ENCODE data around the gene COL7A1. TPM values are rescaled to one million over a fixed set of nuclear protein-coding genes. Genes with fewer than 3 reads are reported as not detected.

COL7A1 gene
- total RNA-seq, 1 donor from 2014 or later: 62.0 TPM

DNA sequence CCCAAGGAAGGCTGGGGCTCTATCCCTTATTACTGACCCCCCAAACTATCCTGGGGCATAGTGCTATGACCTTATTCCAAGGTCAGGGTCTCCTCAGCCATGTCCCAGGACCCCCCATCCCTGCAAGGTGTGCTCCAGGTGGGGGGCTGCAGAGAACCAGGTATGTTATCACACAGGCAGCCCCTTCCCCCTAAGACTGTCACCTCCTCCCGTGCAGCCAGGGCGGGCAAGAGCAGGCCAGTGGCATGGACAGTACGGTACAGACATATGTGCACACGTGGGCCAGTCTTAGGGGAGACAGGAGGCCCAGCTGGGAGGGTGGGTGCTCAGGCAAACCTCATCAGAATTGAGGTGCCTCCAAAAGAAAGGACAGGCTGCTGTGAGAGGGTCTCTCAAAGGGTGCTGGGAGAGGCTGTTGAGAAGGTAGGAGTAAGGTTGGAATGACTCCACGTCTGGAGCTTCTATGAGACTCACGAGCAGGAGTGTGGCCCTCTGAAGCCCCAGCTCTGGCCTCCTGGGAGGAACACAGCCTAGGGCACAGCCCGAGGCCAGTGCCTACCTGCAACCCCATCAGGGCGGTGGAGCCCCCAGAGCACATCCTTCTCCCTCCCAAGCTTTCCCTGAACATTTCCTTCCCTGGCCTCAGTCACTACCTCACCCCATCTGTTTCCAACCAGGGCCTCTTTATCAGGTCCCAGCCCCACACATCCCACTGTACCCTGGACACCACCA, 1.7 kb upstream of the COL7A1 start:
- TF ChIP-seq, protein P1, sequence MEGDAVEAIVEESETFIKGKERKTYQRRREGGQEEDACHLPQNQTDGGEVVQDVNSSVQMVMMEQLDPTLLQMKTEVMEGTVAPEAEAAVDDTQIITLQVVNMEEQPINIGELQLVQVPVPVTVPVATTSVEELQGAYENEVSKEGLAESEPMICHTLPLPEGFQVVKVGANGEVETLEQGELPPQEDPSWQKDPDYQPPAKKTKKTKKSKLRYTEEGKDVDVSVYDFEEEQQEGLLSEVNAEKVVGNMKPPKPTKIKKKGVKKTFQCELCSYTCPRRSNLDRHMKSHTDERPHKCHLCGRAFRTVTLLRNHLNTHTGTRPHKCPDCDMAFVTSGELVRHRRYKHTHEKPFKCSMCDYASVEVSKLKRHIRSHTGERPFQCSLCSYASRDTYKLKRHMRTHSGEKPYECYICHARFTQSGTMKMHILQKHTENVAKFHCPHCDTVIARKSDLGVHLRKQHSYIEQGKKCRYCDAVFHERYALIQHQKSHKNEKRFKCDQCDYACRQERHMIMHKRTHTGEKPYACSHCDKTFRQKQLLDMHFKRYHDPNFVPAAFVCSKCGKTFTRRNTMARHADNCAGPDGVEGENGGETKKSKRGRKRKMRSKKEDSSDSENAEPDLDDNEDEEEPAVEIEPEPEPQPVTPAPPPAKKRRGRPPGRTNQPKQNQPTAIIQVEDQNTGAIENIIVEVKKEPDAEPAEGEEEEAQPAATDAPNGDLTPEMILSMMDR (IDR thresholded peaks at IDR 0.05; ENCODE audit: partially characterized antibody, unreplicated experiment): no peak
- Mint-ChIP-seq H3K9me3 (ENCODE audit: unreplicated experiment) (peaks cover 9% of the 10 kb centered on the region), H3K36me3 (ENCODE audit: unreplicated experiment) (peaks cover 5% of the 10 kb centered on the region), H3K27me3 (ENCODE audit: unreplicated experiment) (peaks cover 12% of the 10 kb centered on the region), H3K27ac (ENCODE audit: unreplicated experiment) (peak overlapping the region; percentile 82), H3K4me3 (ENCODE audit: unreplicated experiment) (peak overlapping the region; percentile 50), H3K4me1 (ENCODE audit: low read depth, unreplicated experiment) (peaks cover 12% of the 10 kb centered on the region)
- peak; percentile 10 for DNase-seq

DNA sequence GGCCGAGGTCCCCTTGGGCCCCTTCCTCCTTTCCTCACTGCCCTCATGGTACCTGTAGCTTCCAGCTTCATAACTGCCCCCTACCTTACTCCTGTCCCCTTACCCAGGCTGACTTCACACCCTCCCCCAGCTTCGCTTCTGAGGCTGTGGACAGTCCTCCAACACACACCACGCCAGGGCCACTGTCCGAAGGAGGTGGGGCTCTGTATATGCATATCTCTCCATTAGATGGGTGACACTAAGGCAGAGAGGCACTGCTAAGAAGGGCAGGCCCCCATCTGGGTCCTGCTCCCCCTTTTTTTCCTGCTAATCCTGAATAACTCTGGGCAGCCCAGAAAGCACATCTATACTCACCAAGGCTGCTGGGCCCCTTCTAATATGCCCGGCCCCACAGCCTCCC, 1.0 kb upstream of the COL7A1 start:
- TF ChIP-seq, protein P1 (IDR thresholded peaks at IDR 0.05; ENCODE audit: partially characterized antibody, unreplicated experiment): no peak
- H3K36me3 Mint-ChIP-seq (ENCODE audit: unreplicated experiment): peaks cover 5% of the 10 kb centered on the region
- peak overlapping the region; percentile 20 for H3K4me3 Mint-ChIP-seq (ENCODE audit: unreplicated experiment)
- H3K27me3 Mint-ChIP-seq (ENCODE audit: unreplicated experiment): peaks cover 12% of the 10 kb centered on the region
- H3K9me3 Mint-ChIP-seq (ENCODE audit: unreplicated experiment): peaks cover 8% of the 10 kb centered on the region
- peak; percentile 11 for DNase-seq
- peaks cover 12% of the 10 kb centered on the region for H3K4me1 Mint-ChIP-seq (ENCODE audit: low read depth, unreplicated experiment)
- no peak overlapping the region for H3K27ac Mint-ChIP-seq (ENCODE audit: unreplicated experiment)

DNA sequence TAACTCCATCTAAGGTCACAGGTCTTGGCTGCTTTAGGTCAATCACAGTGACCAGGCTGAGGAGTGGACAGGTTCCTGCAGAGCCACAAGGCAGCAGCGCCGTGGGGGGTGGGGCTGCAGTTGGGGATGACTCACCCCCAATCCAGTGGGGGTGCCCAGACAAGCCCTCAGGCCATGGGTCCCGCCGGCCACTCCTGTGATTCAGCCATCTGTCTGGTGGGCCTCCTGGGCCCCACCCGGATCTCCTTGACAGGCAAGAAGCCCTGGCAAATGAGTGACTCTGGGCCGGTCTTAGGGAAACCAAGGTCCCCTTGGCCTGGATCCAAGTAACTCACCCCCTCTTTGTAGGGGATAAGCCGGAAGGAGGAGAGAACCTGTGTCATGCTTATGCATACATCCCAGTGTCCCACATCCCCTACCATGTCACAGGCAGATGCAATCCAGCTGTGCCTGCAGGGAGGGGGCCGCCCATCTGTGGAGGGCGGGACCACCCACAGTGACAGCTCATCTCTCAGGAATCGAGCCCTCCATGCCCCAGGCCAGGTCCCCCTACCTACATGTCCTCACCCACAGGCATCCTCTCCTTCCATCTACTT, 495 bp upstream of the COL7A1 start:
- H3K9me3 Mint-ChIP-seq (ENCODE audit: unreplicated experiment): peaks cover 10% of the 10 kb centered on the region
- DNase-seq: peak; percentile 48
- TF ChIP-seq, protein P1 (IDR thresholded peaks at IDR 0.05; ENCODE audit: partially characterized antibody, unreplicated experiment): no peak
- H3K27me3 Mint-ChIP-seq (ENCODE audit: unreplicated experiment): peaks cover 16% of the 10 kb centered on the region
- peaks cover 5% of the 10 kb centered on the region for H3K36me3 Mint-ChIP-seq (ENCODE audit: unreplicated experiment)
- no peak overlapping the region for H3K27ac Mint-ChIP-seq (ENCODE audit: unreplicated experiment)
- H3K4me3 Mint-ChIP-seq (ENCODE audit: unreplicated experiment): no peak overlapping the region
- H3K4me1 Mint-ChIP-seq (ENCODE audit: low read depth, unreplicated experiment): peaks cover 12% of the 10 kb centered on the region

DNA sequence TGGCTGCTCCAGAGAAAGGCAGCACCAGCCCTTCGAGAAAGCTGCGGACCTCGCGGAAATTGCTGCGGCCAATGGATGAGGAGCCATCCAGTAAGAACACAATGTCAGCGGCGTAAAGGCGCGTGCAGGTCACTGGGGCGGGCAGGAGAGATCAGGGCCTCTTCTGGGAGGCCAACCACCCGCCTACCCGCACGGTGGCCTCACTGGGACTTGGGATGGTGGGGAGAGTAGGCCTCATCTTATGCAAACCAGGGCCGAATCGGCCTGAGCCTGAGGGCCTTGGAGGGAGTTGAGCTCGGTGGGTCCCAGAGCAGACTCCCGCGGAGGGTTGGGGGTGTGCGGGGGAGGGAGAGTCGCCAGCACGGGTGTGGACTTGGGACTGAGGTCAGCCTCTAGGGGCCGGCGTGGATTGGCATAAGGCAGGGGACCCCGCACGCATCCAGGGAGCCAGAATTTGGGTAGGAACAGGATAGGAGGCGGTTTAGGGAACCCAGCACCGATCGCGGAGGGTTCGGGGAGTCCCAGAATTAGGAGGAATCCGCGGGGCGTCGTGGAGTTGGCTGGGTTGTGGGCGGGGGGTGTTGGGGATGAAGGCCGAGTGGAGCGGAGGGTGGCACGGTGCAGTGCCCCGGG, 596 bp downstream of the COL7A1 start:
- no peak overlapping the region for H3K4me3 Mint-ChIP-seq (ENCODE audit: unreplicated experiment)
- DNase-seq: peak; percentile 24
- peaks cover 5% of the 10 kb centered on the region for H3K36me3 Mint-ChIP-seq (ENCODE audit: unreplicated experiment)
- TF ChIP-seq, protein P1 (IDR thresholded peaks at IDR 0.05; ENCODE audit: partially characterized antibody, unreplicated experiment): no peak
- peaks cover 12% of the 10 kb centered on the region for H3K4me1 Mint-ChIP-seq (ENCODE audit: low read depth, unreplicated experiment)
- H3K9me3 Mint-ChIP-seq (ENCODE audit: unreplicated experiment): peaks cover 13% of the 10 kb centered on the region
- H3K27me3 Mint-ChIP-seq (ENCODE audit: unreplicated experiment): peaks cover 16% of the 10 kb centered on the region
- no peak overlapping the region for H3K27ac Mint-ChIP-seq (ENCODE audit: unreplicated experiment)

DNA sequence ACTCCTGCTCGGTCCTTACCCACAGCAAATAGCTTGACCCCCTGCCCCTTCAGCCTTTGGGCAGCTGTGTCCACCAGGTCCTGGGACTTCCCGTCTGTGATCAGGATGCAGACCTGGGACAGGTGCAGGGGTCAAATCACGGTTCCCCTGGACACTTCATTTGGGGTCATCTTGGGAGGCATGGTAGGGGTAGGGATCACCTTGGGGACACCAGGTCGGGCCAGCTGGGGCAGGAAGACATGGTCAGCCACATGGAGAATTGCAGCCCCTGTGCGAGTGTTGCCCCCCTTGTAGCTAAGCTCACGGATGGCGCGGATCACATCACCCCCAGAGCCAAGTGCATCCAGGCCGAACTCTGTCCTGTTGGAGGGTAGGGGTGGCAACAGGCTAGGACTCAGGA, 1.8 kb downstream of the COL7A1 start:
- TF ChIP-seq, protein P1 (IDR thresholded peaks at IDR 0.05; ENCODE audit: partially characterized antibody, unreplicated experiment): no peak
- H3K36me3 Mint-ChIP-seq (ENCODE audit: unreplicated experiment): peaks cover 5% of the 10 kb centered on the region
- peaks cover 12% of the 10 kb centered on the region for H3K9me3 Mint-ChIP-seq (ENCODE audit: unreplicated experiment)
- H3K4me3 Mint-ChIP-seq (ENCODE audit: unreplicated experiment): no peak overlapping the region
- no peak for DNase-seq
- peaks cover 18% of the 10 kb centered on the region for H3K27me3 Mint-ChIP-seq (ENCODE audit: unreplicated experiment)
- H3K4me1 Mint-ChIP-seq (ENCODE audit: low read depth, unreplicated experiment): peaks cover 12% of the 10 kb centered on the region
- no peak overlapping the region for H3K27ac Mint-ChIP-seq (ENCODE audit: unreplicated experiment)
